LNCaP clone FGC (cell line): Measurements from ENCODE around the gene CABP7.

Experiments
- DNase-seq: peaks from one replicate; pipeline ENCODE4 v3.0.0-alpha.2; 2011; ENCODE audit warnings: low read depth
- H3K4me3 ChIP-seq: 2 replicates; pipeline ENCODE4 v1.5.1; 2011; ENCODE audit warnings: mild to moderate bottlenecking, low read depth, low read length, control low read depth
- CTCF ChIP-seq: IDR thresholded peaks from 2 replicates; pipeline ENCODE4 v1.5.1; 2012; ENCODE audit warnings: mild to moderate bottlenecking; ENCODE audit not compliant: control insufficient read depth, insufficient read depth; ENCODE audit errors: extremely low read depth

Gene CABP7

GRCh38 chr22:29722587-29722986, 2.8 kb downstream of the CABP7 start:
- no peak for DNase-seq
- no peak overlapping the region for H3K4me3 ChIP-seq
- TF ChIP-seq CTCF = no peak

- no peak for DNase-seq
- H3K4me3 ChIP-seq = no peak overlapping the region
- TF ChIP-seq CTCF = no peak
Measured at GRCh38 chr22:29723766-29724165, 4.0 kb downstream of the CABP7 start.

GRCh38 chr22:29724843-29725242, 5.0 kb downstream of the CABP7 start:
- no peak for DNase-seq
- H3K4me3 ChIP-seq = no peak overlapping the region
- no peak for TF ChIP-seq CTCF

GRCh38 chr22:29726106-29726505, 6.3 kb downstream of the CABP7 start:
- no peak for TF ChIP-seq CTCF
- H3K4me3 ChIP-seq = no peak overlapping the region
- DNase-seq = no peak

GRCh38 chr22:29726512-29727130, 6.8 kb downstream of the CABP7 start:
- no peak for TF ChIP-seq CTCF
- no peak overlapping the region for H3K4me3 ChIP-seq
- DNase-seq = no peak

GRCh38 chr22:29727131-29727523, 7.3 kb downstream of the CABP7 start:
- DNase-seq = no peak
- TF ChIP-seq CTCF = no peak
- H3K4me3 ChIP-seq = no peak overlapping the region

- no peak for DNase-seq
- no peak for TF ChIP-seq CTCF
- H3K4me3 ChIP-seq = no peak overlapping the region
Measured at GRCh38 chr22:29729161-29729560, 9.4 kb downstream of the CABP7 start.
